ENCODE results near the gene ZNF239.
"Not testable (repeated sequence)": the region's sequence is repeated elsewhere in the genome, so short reads cannot be mapped to it uniquely, and the experiment has no call there.

ZNF239 gene

DNA sequence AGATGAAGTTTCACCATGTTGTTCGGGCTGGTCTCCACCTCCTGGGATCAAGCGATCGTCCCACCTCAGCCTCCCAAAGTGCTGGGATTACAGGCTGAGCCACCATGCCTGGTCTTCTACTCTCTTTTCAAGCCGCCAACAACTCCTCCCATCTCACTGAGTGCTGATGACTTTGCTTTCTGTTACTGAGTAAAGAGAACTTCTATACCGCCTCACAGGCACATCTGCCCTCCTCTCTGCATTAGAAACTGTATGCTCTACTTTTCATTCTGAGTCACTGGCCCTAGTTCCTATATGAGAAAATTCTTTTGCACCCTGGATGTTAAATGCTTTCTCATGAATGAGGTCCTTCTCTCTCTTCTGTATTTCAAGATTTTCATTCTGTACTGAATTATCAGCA lies 2.2 kb upstream of the ZNF239 start:
- H3K4me3 ChIP-seq (ENCODE audit: low read length), result no peak overlapping the region
- TF ChIP-seq, protein P1, sequence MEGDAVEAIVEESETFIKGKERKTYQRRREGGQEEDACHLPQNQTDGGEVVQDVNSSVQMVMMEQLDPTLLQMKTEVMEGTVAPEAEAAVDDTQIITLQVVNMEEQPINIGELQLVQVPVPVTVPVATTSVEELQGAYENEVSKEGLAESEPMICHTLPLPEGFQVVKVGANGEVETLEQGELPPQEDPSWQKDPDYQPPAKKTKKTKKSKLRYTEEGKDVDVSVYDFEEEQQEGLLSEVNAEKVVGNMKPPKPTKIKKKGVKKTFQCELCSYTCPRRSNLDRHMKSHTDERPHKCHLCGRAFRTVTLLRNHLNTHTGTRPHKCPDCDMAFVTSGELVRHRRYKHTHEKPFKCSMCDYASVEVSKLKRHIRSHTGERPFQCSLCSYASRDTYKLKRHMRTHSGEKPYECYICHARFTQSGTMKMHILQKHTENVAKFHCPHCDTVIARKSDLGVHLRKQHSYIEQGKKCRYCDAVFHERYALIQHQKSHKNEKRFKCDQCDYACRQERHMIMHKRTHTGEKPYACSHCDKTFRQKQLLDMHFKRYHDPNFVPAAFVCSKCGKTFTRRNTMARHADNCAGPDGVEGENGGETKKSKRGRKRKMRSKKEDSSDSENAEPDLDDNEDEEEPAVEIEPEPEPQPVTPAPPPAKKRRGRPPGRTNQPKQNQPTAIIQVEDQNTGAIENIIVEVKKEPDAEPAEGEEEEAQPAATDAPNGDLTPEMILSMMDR (IDR thresholded peaks at IDR 0.05; ENCODE audit: insufficient read depth, low read depth, low read length, missing control alignments), result no peak
- DNase-seq (ENCODE audit: low read depth), result no peak

DNA sequence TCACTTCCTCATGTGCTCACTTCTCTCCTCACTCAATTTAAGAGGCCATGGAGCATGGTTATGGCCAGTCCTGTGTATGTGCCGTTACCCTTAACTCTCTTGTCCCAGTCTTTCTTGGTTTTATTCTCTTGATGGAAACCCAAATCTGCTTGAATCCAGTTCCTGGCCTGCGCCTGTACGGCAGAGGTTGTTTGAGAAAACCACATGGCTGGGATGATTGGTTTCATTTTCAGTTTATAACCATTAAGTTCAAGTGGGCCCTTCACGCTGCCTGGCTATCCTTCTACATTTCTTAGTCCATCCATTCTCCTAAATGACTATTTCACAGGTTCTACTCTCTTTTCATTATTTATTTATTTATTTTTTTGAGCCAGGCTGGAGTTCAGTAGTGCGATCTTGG lies 1.6 kb upstream of the ZNF239 start:
- no peak overlapping the region for H3K4me3 ChIP-seq (ENCODE audit: low read length)
- no peak for DNase-seq (ENCODE audit: low read depth)
- TF ChIP-seq, protein P1 (IDR thresholded peaks at IDR 0.05; ENCODE audit: insufficient read depth, low read depth, low read length, missing control alignments), result no peak

DNA sequence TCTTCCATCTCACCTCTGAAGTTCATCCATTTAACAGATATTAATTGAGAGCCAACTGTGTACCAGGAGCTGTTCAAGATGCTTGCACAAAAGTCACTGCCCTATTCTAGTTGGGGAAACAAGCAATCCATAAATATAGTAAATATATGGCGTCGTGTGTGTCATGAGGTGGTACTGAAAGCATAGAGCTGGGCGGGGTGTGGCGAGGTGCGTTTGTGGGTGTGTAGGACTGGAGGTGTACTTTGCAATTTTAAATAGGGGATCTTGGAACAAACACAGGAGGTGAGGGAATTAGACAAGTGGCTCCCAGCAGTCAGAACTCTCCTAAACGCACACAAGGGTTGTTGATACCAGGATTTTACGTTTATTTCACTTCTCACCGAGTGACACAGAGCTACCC lies 490 bp upstream of the ZNF239 start:
- TF ChIP-seq, protein P1 (IDR thresholded peaks at IDR 0.05; ENCODE audit: insufficient read depth, low read depth, low read length, missing control alignments), result no peak
- H3K4me3 ChIP-seq (ENCODE audit: low read length), result peak overlapping the region; percentile 44
- no peak for DNase-seq (ENCODE audit: low read depth)

DNA sequence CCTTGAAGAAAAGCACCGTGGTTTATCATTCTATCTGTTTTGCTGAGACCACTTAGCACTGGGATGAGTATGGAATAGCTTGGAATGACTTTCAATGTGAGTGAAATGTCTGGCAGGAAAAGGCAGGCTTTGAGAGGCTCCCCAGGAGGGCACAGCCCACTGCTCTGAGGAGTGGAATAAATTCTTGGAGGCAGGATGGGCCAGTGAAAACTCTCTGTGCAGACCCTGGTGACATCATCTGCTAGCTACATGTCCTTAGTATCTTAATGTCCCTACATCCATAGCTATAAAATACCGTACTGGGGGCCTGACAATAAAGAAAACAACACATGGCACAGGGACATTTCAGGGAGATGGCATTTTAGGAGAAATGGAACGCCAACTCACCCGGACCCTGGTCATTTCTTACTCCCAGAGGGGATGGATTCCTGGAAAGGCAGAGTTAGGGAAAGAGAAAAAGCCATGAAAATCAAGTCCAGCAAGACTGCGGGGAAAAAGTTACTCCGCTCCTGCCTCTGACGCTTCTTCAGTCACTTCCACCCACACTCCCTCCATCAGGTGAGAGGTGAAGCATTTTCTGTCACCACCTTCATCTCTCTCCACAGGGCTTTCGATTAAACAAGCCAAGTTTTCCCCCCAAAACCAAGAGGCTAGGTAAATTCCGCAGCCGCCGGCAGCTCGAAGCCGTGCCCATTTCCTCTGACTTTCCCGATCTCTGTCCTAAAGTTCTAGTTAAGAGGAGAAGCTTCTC lies 991 bp downstream of the ZNF239 start:
- DNase-seq (ENCODE audit: low read depth), result no peak
- H3K4me3 ChIP-seq (ENCODE audit: low read length), result peak overlapping the region; percentile 37
- TF ChIP-seq, protein P1 (IDR thresholded peaks at IDR 0.05; ENCODE audit: insufficient read depth, low read depth, low read length, missing control alignments), result no peak

DNA sequence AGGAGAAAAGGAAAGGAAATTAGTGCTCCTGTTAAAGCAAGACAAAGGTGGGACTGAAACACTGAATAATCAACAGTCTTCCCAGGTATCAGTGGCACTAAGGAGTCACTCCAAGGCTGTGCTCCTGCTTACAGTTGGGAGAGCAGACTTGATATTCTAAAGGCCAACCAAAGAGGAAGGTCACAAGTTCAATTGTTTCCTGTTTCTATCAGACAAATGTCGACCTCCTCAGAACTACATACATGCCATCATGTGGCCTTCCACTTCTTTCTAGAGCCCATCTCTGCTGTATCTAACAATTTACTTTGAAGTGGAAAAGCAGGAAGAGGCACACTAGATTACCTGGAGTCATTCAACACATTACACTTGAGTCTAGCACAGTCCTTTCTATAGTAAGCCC lies 3.4 kb downstream of the ZNF239 start:
- no peak for DNase-seq (ENCODE audit: low read depth)
- TF ChIP-seq, protein P1 (IDR thresholded peaks at IDR 0.05; ENCODE audit: insufficient read depth, low read depth, low read length, missing control alignments), result no peak

DNA sequence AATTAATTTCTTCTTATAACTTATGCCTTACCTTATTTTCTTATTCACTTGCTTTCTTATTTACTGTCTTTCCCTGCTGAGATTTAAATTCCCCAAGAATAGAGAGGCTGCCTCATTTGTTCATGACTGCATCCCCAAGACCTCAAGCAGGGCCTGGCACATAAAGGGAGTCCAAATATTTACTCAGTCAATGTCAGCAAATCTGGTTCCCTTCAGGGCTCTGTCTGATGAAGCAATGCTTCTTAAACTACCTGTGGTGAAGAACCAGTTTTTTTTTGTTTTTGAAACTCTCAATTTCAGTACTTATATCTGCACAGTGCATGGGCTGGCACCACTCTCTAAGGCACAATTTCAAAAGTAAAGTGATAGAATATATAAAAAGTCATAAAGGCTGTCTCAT lies 4.7 kb downstream of the ZNF239 start:
- no peak for DNase-seq (ENCODE audit: low read depth)
- TF ChIP-seq, protein P1 (IDR thresholded peaks at IDR 0.05; ENCODE audit: insufficient read depth, low read depth, low read length, missing control alignments), result no peak
- no peak overlapping the region for H3K4me3 ChIP-seq (ENCODE audit: low read length)

More for the DNA sequence above, 3.4 kb downstream of the ZNF239 start:
- H3K4me3 ChIP-seq (ENCODE audit: low read length), result no peak overlapping the region

DNA sequence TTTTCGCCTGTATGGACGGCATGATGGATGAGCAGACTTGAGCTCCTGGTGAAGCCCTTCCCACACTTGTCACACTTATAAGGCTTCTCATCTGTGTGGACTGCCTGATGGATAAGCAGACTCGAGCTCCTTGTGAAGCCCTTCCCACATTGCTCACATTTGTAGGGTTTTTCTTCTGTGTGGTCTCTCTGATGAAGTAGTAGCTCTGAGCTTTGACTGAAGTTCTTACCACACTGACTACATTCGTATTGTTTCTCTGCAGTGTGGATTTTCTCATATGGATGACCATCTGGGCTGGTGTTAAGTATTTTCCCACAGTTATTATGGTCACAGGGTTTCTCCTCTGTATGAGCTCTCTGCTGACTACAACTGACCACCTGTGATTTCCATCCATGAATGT lies 17.2 kb downstream of the ZNF239 start:
- H3K4me3 ChIP-seq (ENCODE audit: low read length), result no peak overlapping the region
- TF ChIP-seq, protein P1 (IDR thresholded peaks at IDR 0.05; ENCODE audit: insufficient read depth, low read depth, low read length, missing control alignments), result no peak
- no peak for DNase-seq (ENCODE audit: low read depth)

DNA sequence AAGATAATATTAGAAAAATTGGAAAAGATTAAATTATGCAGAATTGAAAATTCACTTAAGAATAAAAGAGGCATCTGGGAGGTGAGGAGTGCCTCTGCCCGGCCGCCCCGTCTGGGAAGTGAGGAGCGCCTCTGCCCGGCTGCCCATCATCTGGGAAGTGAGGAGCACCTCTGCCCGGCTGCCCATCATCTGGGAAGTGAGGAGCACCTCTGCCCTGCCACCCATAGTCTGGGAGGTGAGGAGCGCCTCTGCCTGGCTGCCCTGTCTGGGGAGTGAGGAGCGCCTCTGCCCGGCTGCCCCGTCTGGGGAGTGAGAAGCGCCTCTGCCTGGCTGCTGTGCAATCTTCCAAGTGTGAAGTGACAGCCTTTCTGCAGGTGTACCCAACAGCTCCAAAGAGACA lies 30.7 kb downstream of the ZNF239 start:
- not testable (repeated sequence) for DNase-seq (ENCODE audit: low read depth); H3K4me3 ChIP-seq (ENCODE audit: low read length)
